ENCODE measurements around the gene MGP.

GRCh38 chr12:14890701-14891100 lies 5.0 kb upstream of the MGP start:
- no peak for TF ChIP-seq CTCF (IDR thresholded peaks at IDR 0.05)
- no peak for TF ChIP-seq POLR2A (IDR thresholded peaks at IDR 0.05)

Data from Peyer's patch (tissue), 4 donors.